SK-MEL-5 (cell line): ENCODE results near the gene MCTP2. TPM values are rescaled to one million over a fixed set of nuclear protein-coding genes. Genes with fewer than 3 reads are reported as not detected.
"Not testable (repeated sequence)": the region's sequence is repeated elsewhere in the genome, so short reads cannot be mapped to it uniquely, and the experiment has no call there.

Source experiments
- DNase-seq: peaks from one replicate; pipeline ENCODE4 v3.0.0-alpha.2; 2016; ENCODE audit warnings: low read depth, low spot score
- in situ Hi-C: cut with HindIII; loops from 2 replicates; pipeline ENCODE4 v1.10.0; 2016; ENCODE audit warnings: low sequenced_read_pairs, high pct_unique_total_duplicates, low pct_unique_long_range_greater_than_20kb
- total RNA-seq: library from RNA; depleted of rRNA; stranded (reverse); fragments of >200 nt; shearing (Covaris generic); gene quantifications from 2 replicates; pipeline ENCODE4 v1.2.3, GENCODE V29; 2014

MCTP2 gene
- total RNA-seq, 1 experiment from 2014 or later = 18.3 TPM

- in situ Hi-C loops = no loop called here
- no peak for DNase-seq
These were observed 256.3 kb downstream of the MCTP2 start for GRCh38 chr15:94487635-94488034.

- DNase-seq = no peak
- in situ Hi-C loops = no loop called here
These were observed 261.8 kb downstream of the MCTP2 start for GRCh38 chr15:94493176-94493575.

GRCh38 chr15:94493586-94493985, 262.2 kb downstream of the MCTP2 start:
- DNase-seq, in situ Hi-C loops: not testable (repeated sequence)

DNA sequence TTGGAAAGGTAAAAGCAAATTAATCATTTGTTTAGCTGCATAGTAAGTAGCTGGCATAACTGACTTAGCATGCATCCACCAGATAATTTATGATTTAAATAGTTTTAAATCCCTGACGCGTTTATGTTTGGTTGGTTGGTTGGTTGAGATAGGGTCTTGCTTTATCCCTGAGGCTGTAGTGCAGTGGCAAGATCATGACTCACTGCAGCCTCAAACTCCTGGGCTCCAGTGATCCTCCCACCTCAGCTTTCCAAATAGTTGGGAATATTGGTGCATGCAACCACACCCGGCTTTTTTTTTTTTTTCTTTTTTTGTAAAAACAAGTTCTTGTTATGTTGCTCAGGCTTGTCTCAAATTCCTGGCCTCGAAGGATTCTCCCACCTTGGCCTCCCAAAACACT, 263.4 kb downstream of the MCTP2 start:
- DNase-seq = no peak
- in situ Hi-C loops = no loop called here

GRCh38 chr15:94503293-94503692, 271.9 kb downstream of the MCTP2 start:
- DNase-seq = no peak
- in situ Hi-C loops = no loop called here

- in situ Hi-C loops = no loop called here
- no peak for DNase-seq
These were observed 277.9 kb downstream of the MCTP2 start for GRCh38 chr15:94509259-94509658.

DNA sequence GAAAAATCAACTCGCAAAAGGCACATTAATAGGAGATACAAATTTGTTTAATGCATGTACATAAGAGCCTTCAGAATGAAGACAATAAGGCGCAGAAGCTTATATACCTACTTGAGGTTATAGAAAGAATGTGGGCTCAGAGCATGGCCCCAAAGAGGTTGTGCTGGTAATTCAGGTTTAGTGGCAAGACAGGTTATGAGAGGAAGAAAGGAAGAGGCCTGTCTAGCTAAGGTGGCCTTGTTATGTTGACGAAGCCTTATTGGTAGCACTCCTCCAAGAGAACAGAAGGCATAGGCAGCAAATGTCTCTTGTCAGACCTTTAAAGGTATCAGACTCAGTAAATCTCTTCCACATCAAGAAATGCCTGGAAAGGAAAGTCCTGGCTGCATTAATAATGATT, 290.8 kb downstream of the MCTP2 start:
- DNase-seq = no peak

DNA sequence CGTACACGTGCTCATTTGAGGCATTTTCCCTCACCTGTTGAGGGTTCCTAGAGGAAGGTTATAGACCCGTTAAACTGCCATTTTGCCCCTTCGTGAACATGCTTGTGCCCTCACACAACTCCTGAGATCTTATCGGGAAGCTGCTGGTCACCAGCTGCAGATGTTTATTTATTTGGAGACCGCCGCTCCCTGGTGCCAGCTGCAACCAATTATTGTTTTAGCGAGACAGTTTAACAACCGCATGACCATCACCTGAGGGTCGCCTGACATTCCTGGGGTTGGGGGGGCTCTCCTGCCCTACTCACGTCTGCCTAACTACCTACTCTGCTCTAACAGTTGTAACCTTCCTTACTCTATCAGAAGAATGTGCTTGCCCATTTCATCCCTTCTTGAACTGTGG, 292.5 kb downstream of the MCTP2 start:
- in situ Hi-C loops = no loop called here
- DNase-seq = no peak

More for the DNA sequence above, 290.8 kb downstream of the MCTP2 start:
- in situ Hi-C loops = no loop called here

DNA sequence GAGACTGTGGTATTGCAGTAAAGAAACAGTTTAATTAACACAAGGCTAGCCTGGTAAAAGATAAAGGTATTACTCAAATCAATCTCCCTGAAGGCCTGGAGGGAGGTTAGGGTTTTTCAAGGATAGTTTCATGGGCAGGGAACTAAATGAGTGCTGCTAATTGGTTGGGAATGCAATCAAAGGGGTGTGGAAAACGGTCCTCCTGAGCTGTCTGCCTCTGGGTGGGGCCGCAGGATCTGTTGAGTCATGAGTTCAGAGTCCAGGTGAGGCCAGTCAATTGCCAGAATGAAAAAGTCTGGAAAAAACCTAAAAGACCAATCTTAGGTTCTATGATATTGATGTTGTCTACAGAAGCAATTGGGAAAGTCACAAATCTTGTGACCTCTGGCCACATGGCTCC, 293.2 kb downstream of the MCTP2 start:
- in situ Hi-C loops = no loop called here
- no peak for DNase-seq

DNA sequence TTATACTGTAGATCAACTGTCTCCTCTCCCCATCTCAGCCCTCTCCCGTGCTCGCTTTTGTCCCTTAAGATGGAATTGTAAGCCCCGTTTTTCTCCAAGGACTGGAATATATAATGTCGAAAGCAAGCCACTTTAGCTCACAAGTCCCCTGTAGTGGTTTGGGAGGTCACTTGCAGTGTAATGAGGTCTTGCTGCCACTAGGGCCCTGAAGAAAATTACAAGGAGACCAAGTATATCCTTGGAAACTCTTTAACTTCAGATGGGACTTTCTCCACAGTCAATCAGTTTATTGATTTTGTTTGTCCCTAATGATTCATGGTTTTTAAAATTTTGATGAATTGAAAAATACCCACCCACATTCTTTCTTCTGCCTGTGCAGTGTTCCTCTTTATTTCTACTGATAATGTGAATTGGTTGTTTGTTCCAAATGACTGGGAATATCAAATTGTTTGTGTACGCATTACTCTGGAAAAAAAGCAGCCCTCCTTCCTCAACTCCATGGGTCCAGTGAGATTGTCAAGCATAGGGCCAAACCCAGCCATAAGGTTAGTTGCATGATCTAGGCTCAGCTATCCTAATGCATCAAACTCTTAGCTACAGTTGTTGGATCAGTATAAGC, 294.8 kb downstream of the MCTP2 start:
- peak; percentile 43 for DNase-seq

GRCh38 chr15:94532226-94532625, 300.9 kb downstream of the MCTP2 start:
- no peak for DNase-seq
- in situ Hi-C loops = no loop called here

More for the DNA sequence above, 294.8 kb downstream of the MCTP2 start:
- in situ Hi-C loops = no loop called here
